ENCODE results near the gene ARMH3.

GRCh38 chr10:102024799-102025198 lies 31.2 kb downstream of the ARMH3 start:
- TF ChIP-seq POLR2A (IDR thresholded peaks at IDR 0.05; ENCODE audit: low read depth, low read length), result no peak
- TF ChIP-seq HDAC2 (IDR thresholded peaks at IDR 0.05), result no peak
- no peak for TF ChIP-seq ZNF274 (IDR thresholded peaks at IDR 0.05; ENCODE audit: insufficient read depth, insufficient read length)
- no peak for TF ChIP-seq RBBP5 (conservative IDR thresholded peaks at IDR 0.05)
- TF ChIP-seq CTCF (IDR thresholded peaks at IDR 0.05 in 2 of 3, conservative IDR thresholded peaks at IDR 0.05 in 1 of 3; ENCODE audit: control insufficient read depth in 2 of 3, extremely low read depth in 1 of 3, insufficient read depth in 1 of 3, low read depth in 3 of 3, low read length in 3 of 3), result no peak
- TF ChIP-seq JUND (IDR thresholded peaks at IDR 0.05; ENCODE audit: low read depth, low read length), result no peak
- no peak for TF ChIP-seq EZH2 (IDR thresholded peaks at IDR 0.05; ENCODE audit: borderline replicate concordance, control insufficient read depth, low read depth, low read length)
